ENCODE measurements around the gene BHLHA15. TPM values are rescaled to one million over a fixed set of nuclear protein-coding genes. Genes with fewer than 3 reads are reported as not detected.

The BHLHA15 gene
- total RNA-seq, 1 donor from 2014 or later: 3.2 TPM

- DNase-seq: no peak
Observed at GRCh38 chr7:98225913-98226614, 14.8 kb downstream of the BHLHA15 start.

- no peak for DNase-seq
Observed at GRCh38 chr7:98227939-98228338, 16.7 kb downstream of the BHLHA15 start.

- no peak for DNase-seq
Observed at GRCh38 chr7:98228801-98229200, 17.6 kb downstream of the BHLHA15 start.

- DNase-seq: peak; percentile 65
Observed at GRCh38 chr7:98229441-98229840, 18.2 kb downstream of the BHLHA15 start.

GRCh38 chr7:98229991-98230745, 18.9 kb downstream of the BHLHA15 start:
- no peak for DNase-seq

- no peak for DNase-seq
Observed at GRCh38 chr7:98230746-98231471, 19.7 kb downstream of the BHLHA15 start.

DNA sequence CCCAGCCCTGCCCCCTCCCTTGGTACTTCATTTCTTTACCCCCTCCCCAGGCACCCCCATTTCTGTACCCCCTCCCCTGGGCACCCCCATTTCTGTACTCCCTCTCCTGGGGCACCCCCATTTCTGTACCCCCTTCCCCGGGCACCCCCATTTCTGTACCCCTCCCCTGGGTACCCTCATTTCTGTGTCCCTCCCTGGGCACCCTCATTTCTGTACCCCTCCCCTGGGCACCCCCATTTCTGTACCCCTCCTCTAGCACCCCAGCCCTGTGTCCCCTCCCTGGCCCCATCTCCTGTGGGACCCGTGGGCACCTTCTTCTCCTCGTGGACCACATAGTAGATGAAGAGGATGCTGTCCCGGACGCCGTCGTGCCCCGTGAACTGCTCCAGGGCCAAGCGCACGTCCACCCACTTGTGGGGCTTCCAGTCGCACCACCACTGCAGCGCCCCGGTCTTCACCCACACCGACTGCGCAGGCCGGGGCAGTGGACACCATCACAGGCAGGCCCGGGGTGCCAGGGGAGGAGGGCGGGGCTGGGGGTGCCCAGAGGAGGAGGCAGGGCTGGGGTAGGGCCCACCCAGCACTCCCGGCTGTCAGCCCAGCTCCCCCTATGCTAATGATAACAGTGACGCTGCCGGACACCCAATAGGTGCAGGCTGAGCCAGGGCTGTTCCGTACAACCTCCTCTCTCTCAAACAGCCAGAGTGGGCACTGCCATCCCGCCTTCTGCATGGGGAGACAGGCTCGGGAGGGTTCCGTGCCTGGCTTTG, 20.4 kb downstream of the BHLHA15 start:
- no peak for DNase-seq

- no peak for DNase-seq
Observed at GRCh38 chr7:98232263-98232585, 21.0 kb downstream of the BHLHA15 start.

DNA sequence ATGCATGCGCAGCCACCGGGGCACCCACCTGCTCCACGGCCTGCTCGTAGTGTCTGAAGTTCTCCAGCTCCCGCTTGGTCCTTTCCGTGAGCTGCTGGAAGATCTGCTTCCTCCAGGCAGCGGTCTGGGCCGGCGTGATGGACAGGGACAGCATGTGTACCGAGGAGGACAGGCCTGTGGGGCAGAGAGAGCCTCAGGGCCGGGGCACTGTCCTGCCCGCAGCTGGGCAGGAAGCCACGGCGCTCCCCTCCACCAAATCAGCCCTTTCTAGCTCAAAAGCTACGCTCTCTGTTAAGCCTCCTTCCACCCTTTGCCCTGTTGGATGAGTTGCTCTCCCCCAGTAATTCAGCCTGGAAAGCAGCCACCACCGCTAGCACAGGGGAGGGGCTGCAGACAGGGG, 21.6 kb downstream of the BHLHA15 start:
- DNase-seq: no peak

DNA sequence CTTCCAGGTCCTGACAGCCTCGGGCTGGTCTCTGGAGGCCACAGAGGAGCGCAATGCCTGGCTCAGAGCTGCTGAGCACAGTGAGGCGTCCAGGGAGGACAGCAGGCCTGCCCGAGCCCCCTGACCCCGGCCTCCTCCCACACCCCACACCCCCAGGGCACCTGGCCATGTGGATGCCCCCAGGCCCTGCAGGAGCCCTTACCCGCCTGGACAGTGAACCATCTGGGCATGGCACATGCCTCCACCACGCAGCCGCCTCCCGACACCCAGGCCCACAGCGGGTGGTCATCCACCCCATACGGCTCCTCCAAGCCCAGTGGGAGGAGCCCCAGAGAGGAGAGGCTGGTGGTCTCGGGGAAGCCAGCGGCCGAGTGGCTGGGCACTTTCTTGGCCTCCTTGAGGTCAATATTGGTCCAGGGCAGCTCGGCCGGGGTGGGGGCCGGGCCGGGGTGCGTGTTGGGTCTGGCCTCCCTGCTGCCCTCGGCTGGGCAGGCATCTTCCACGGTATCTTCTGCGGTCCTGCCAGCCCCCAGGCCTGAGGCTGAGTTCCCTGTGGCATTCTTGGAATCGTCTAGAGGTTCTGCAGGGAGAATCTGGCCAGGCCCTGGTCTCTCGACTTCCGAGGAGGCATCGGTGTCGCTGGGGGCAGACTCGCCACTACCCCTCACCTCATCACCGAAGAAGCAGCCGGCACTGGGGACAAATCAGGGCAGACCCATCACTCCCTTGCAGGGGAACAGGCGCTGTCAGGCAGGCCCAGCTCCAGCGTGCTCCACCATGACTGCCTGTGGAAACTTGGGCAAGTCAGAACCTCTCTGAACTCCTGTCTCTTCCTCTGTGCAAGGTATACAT, 22.2 kb downstream of the BHLHA15 start:
- DNase-seq: no peak

- no peak for DNase-seq
Observed at GRCh38 chr7:98234429-98235147, 23.3 kb downstream of the BHLHA15 start.

- no peak for DNase-seq
Observed at GRCh38 chr7:98235901-98236300, 24.7 kb downstream of the BHLHA15 start.

GRCh38 chr7:98236355-98237185, 25.3 kb downstream of the BHLHA15 start:
- no peak for DNase-seq

DNA sequence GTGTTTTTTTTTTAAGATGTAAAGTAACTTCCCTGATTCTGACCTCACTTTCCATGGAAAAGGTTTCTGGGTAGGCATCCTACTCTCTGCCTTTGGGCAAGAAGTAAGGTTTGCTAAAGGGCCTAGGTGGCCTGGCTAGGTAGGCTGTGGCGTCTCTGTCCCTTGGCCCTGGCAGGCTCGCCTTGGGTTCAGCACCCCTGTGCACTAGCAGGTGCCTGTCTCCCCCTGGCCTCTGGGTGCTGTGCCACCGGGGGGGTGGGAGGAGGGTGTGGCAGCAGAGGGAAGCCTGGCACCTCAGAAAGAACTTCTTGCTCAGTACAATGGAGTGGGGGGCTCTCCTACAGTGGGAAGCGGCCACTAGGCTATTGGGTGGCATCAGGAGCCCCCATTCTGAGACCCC, 26.8 kb downstream of the BHLHA15 start:
- DNase-seq: no peak

GRCh38 chr7:98238976-98239375, 27.7 kb downstream of the BHLHA15 start:
- no peak for DNase-seq

DNA sequence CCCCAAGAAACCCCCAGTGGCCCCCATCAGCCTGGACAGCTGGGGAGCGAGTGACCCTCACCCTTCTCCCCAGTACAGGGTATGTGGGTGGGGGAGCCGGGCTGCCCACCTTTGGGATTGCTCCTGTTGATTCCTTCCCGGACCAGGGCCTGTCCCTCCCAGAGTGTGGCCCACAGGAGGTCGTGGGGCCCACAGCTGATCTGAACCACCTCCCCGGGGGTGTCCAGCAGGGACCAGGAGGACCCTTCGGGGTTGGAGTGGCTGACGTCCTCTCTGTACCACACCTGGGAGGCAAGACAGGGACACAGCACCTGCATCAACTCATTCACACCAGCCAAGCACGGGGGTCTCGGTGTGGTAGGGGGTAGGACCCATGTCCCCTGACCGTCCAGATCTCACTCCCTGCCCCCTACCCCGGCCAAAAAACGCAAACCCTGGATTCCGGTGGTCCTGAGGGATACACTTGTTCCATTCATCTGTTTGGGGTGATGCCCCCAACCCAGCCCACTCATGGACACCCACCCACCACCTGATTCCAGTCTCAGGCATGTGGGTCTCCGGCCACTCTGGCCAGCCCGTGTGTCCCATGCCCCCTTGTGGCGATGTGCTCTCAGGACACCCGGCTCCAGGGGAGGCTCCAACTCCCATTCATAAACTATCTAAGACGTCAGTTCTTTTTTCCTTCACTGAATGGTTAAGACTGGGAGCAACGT, 29.9 kb downstream of the BHLHA15 start:
- DNase-seq: peak; percentile 39

GRCh38 chr7:98241674-98242241, 30.5 kb downstream of the BHLHA15 start:
- no peak for DNase-seq

GRCh38 chr7:98242342-98242741, 31.1 kb downstream of the BHLHA15 start:
- DNase-seq: no peak

- no peak for DNase-seq
Observed at GRCh38 chr7:98242934-98243333, 31.7 kb downstream of the BHLHA15 start.
